Panc1 (cell line): ENCODE measurements around the gene PFKFB3. TPM values are rescaled to one million over a fixed set of nuclear protein-coding genes. Genes with fewer than 3 reads are reported as not detected.

ENCODE experiments used
- ATAC-seq: fragments of 200-7000 bp; cut with Tn5 transposase; 2 replicates; pipeline ENCODE4 v1.9.1; 2020; ENCODE audit warnings: mild to moderate bottlenecking, moderate library complexity
- BruUV-seq: library from RNA; stranded (reverse); fragments of 400-500 nt; replicated peaks from 2 replicates; lab custom pipeline; 2021; lab: Mats Ljungman, UMichigan
- CTCF ChIA-PET: fragments of 300-600 bp; sonication (Branson Sonifier 250); formaldehyde crosslinking; loops from one replicate; lab custom pipeline; 2022; ENCODE audit warnings: antibody characterized with exemption; lab: Charles Lee
- POLR2A ChIA-PET: fragments of 300-600 bp; sonication (Branson Sonifier 250); formaldehyde crosslinking; loops from one replicate; lab custom pipeline; 2022; ENCODE audit warnings: antibody characterized with exemption; lab: Charles Lee
- DNase-seq: peaks from one replicate; pipeline ENCODE4 v3.0.0-alpha.2; 2010; ENCODE audit warnings: low read depth, low spot score
- H3K27ac ChIP-seq: 2 replicates; pipeline ENCODE4 v1.5.1; 2011; ENCODE audit warnings: mild to moderate bottlenecking, low read length, inconsistent platforms
- H3K27me3 ChIP-seq: fragments of 200-500 bp; sonication (Bioruptor generic); 2 replicates; pipeline ENCODE4 v1.6.0; 2014; ENCODE audit warnings: low read length, inconsistent platforms; ENCODE audit not compliant: control insufficient read depth, insufficient read depth
- H3K36me3 ChIP-seq: fragments of 200-500 bp; sonication (Bioruptor generic); 2 replicates; pipeline ENCODE4 v1.5.1; 2014; ENCODE audit warnings: inconsistent platforms, mild to moderate bottlenecking, low read length, moderate library complexity; ENCODE audit not compliant: control insufficient read depth, insufficient read depth
- H3K4me1 ChIP-seq: 2 replicates; pipeline ENCODE4 v1.5.1; 2011; ENCODE audit warnings: inconsistent platforms, mild to moderate bottlenecking, low read length, moderate library complexity; ENCODE audit not compliant: control insufficient read depth, insufficient read depth
- H3K4me3 ChIP-seq, 2 experiments: 2 replicates each; pipeline ENCODE4 v1.5.1; 2011 to 2012; ENCODE audit warnings: low read depth in 2 of 2, low read length in 2 of 2, mild to moderate bottlenecking in 2 of 2, inconsistent platforms in 1 of 2, moderate library complexity in 1 of 2
- H3K9me3 ChIP-seq: fragments of 200-500 bp; sonication (Bioruptor generic); 2 replicates; pipeline ENCODE4 v1.5.1; 2014; ENCODE audit warnings: low read depth, mild to moderate bottlenecking, inconsistent platforms, low read length, moderate library complexity; ENCODE audit not compliant: control insufficient read depth, insufficient read depth
- POLR2AphosphoS5 ChIP-seq: IDR thresholded peaks from 2 replicates; pipeline ENCODE4 v1.6.1; 2012; ENCODE audit warnings: mild to moderate bottlenecking, low read depth, low read length, moderate library complexity
- SIN3A ChIP-seq: IDR thresholded peaks from 2 replicates; pipeline ENCODE4 v1.6.1; 2012; ENCODE audit warnings: low read depth, mild to moderate bottlenecking, low read length, moderate library complexity, borderline replicate concordance; ENCODE audit not compliant: insufficient read depth
- TCF7L2 ChIP-seq: IDR thresholded peaks from 2 replicates; pipeline ENCODE4 v1.6.1; 2011; ENCODE audit warnings: mild to moderate bottlenecking, low read depth, low read length, inconsistent platforms
- in situ Hi-C: cut with HindIII; loops from 2 replicates; pipeline ENCODE4 v1.10.0; 2016; ENCODE audit warnings: low sequenced_read_pairs, low pct_unique_long_range_greater_than_20kb
- intact Hi-C: fragments of 100-400 bp; cut with micrococcal nuclease; formaldehyde crosslinking; loops from one replicate; pipeline ENCODE4 v1.10.0; 2022; ENCODE audit not compliant: unreplicated experiment
- total RNA-seq: library from RNA; stranded (reverse); gene quantifications from one replicate; pipeline ENCODE4 v1.2.1, GENCODE V29; 2021; ENCODE audit not compliant: unreplicated experiment
- TF ChIP-seq, protein P1 (sequence below): fragments of 450-650 bp; IDR thresholded peaks from 2 replicates; pipeline ENCODE4 v1.5.1; 2017; ENCODE audit warnings: mild to moderate bottlenecking
- TF ChIP-seq, protein P2 (sequence below), 2 experiments: IDR thresholded peaks; 2 replicates each; pipeline ENCODE4 v1.6.1; 2011 to 2012; ENCODE audit warnings: low read depth in 2 of 2, control low read depth in 1 of 2, low read length in 1 of 2, mild to moderate bottlenecking in 1 of 2, moderate library complexity in 1 of 2; ENCODE audit not compliant: insufficient read depth in 1 of 2

Gene PFKFB3
- total RNA-seq, 1 experiment from 2014 or later = 17.1 TPM

DNA sequence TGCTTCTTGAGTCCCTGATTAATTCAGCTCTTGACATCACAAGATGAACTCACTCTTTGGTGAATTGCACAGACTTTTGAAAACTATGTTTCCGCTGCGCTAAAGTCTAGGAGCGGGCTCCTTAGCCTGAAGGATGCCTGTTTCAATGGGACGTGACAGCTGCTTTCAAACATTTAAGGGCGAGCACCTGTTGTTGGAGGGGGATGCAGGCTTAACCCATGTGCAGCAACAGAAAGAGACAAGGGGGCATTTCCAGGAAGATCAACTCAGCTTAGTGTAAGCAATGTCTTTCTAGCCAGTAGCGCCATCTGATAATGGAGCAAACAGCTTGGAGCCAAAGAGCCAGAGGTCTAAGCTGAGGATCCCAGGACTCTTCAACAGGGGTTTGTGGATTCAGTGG is 8.4 kb upstream of the PFKFB3 start:
- Histone ChIP-seq H3K9me3 (no peaks in the 10 kb centered on the region), H3K36me3 (no peaks in the 10 kb centered on the region), H3K4me3 (no peak overlapping the region), H3K27ac (no peak overlapping the region), H3K4me1 (no peaks in the 10 kb centered on the region; the same call in 1 of the 2 replicates), H3K27me3 (no peaks in the 10 kb centered on the region)
- intact Hi-C loops (no loop called here), in situ Hi-C loops (no loop called here)
- DNase-seq (no peak), ATAC-seq (no peak)
- BruUV-seq = no TSS peak
- CTCF ChIA-PET = no interaction called here
- POLR2A ChIA-PET = no interaction called here
- TF ChIP-seq TCF7L2 = no peak
- TF ChIP-seq, protein P1, sequence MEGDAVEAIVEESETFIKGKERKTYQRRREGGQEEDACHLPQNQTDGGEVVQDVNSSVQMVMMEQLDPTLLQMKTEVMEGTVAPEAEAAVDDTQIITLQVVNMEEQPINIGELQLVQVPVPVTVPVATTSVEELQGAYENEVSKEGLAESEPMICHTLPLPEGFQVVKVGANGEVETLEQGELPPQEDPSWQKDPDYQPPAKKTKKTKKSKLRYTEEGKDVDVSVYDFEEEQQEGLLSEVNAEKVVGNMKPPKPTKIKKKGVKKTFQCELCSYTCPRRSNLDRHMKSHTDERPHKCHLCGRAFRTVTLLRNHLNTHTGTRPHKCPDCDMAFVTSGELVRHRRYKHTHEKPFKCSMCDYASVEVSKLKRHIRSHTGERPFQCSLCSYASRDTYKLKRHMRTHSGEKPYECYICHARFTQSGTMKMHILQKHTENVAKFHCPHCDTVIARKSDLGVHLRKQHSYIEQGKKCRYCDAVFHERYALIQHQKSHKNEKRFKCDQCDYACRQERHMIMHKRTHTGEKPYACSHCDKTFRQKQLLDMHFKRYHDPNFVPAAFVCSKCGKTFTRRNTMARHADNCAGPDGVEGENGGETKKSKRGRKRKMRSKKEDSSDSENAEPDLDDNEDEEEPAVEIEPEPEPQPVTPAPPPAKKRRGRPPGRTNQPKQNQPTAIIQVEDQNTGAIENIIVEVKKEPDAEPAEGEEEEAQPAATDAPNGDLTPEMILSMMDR = no peak
- TF ChIP-seq, protein P2, sequence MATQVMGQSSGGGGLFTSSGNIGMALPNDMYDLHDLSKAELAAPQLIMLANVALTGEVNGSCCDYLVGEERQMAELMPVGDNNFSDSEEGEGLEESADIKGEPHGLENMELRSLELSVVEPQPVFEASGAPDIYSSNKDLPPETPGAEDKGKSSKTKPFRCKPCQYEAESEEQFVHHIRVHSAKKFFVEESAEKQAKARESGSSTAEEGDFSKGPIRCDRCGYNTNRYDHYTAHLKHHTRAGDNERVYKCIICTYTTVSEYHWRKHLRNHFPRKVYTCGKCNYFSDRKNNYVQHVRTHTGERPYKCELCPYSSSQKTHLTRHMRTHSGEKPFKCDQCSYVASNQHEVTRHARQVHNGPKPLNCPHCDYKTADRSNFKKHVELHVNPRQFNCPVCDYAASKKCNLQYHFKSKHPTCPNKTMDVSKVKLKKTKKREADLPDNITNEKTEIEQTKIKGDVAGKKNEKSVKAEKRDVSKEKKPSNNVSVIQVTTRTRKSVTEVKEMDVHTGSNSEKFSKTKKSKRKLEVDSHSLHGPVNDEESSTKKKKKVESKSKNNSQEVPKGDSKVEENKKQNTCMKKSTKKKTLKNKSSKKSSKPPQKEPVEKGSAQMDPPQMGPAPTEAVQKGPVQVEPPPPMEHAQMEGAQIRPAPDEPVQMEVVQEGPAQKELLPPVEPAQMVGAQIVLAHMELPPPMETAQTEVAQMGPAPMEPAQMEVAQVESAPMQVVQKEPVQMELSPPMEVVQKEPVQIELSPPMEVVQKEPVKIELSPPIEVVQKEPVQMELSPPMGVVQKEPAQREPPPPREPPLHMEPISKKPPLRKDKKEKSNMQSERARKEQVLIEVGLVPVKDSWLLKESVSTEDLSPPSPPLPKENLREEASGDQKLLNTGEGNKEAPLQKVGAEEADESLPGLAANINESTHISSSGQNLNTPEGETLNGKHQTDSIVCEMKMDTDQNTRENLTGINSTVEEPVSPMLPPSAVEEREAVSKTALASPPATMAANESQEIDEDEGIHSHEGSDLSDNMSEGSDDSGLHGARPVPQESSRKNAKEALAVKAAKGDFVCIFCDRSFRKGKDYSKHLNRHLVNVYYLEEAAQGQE (IDR thresholded peaks at IDR 0.05; ENCODE audit: insufficient read depth in 1 of 2, low read depth in 2 of 2, low read length in 1 of 2) = no peak
- no peak for TF ChIP-seq SIN3A
- no peak for TF ChIP-seq POLR2AphosphoS5

DNA sequence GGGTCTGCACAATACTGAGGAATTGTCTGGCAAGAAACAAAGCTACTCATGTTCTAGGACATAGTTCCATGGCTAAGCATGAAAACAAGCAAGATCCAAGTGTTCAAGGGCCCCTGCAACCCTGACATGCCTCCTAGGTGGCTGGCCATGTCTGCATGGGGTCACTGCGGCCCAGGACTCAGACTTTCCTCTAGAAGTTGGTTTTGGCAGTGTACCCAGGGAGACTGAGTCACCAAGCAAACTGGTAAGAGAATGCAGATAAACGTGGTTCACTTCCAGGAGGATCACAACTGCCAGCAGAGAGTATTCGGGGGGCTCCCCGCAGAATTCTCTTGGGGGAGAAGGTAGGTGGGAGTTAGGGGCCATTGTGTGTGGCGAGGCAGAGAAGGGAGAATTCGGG is 7.4 kb upstream of the PFKFB3 start:
- CTCF ChIA-PET = no interaction called here
- in situ Hi-C loops = no loop called here
- no peak for DNase-seq

More for the DNA sequence above, 7.4 kb upstream of the PFKFB3 start:
- Histone ChIP-seq H3K9me3 (no peaks in the 10 kb centered on the region), H3K4me1 (peaks cover 7% of the 10 kb centered on the region), H3K4me3 (no peak overlapping the region), H3K27me3 (no peaks in the 10 kb centered on the region), H3K27ac (no peak overlapping the region), H3K36me3 (no peaks in the 10 kb centered on the region)
- TF ChIP-seq, protein P2 (IDR thresholded peaks at IDR 0.05; ENCODE audit: insufficient read depth in 1 of 2, low read depth in 2 of 2, low read length in 1 of 2) = no peak
- TF ChIP-seq, protein P1 = no peak
- TF ChIP-seq SIN3A = no peak
- no peak for TF ChIP-seq POLR2AphosphoS5
- no peak for TF ChIP-seq TCF7L2
- intact Hi-C loops = no loop called here
- no TSS peak for BruUV-seq
- POLR2A ChIA-PET = no interaction called here
- no peak for ATAC-seq
